Naive thymus-derived CD4-positive, alpha-beta T cell (primary cell): ENCODE results near the gene DOCK4. TPM values are rescaled to one million over a fixed set of nuclear protein-coding genes. Genes with fewer than 3 reads are reported as not detected.
A peak's percentile ranks its signal among the peaks of the same experiment; 100 is the strongest.

Experiments used
- ATAC-seq: fragments of 150-1000 bp; cut with Tn5 transposase; 2 replicates; pipeline ENCODE4 v1.10.0; 2021; ENCODE audit warnings: mild to moderate bottlenecking, moderate library complexity
- CTCF ChIA-PET: fragments of 350-600 bp; sonication (Branson Sonifier 250); formaldehyde crosslinking; loops from one replicate; lab custom pipeline; 2021; ENCODE audit warnings: antibody characterized with exemption; lab: Charles Lee
- POLR2A ChIA-PET: fragments of 350-600 bp; sonication (Branson Sonifier 250); formaldehyde crosslinking; loops from one replicate; lab custom pipeline; 2021; ENCODE audit warnings: antibody characterized with exemption, inconsistent platforms; lab: Charles Lee
- DNase-seq, 9 donors: peaks; one replicate each; pipeline versions ENCODE4 v3.0.0 to v3.0.0-alpha.2; 2020 to 2022; ENCODE audit warnings: mixed read lengths in 1 of 9
- H3K27ac ChIP-seq: one replicate; pipeline ENCODE4 v1.7.0; 2013; ENCODE audit warnings: mild to moderate bottlenecking, low read depth, low read length, moderate library complexity
- H3K27me3 ChIP-seq, 2 donors: one replicate each; pipeline ENCODE4 v1.7.0; 2013; ENCODE audit warnings: low read length in 2 of 2, mild to moderate bottlenecking in 2 of 2, moderate library complexity in 2 of 2; ENCODE audit not compliant: control insufficient read depth in 2 of 2, insufficient read depth in 2 of 2
- H3K36me3 ChIP-seq, 3 experiments: 1 replicate in 2 of 3; 2 replicates in 1 of 3; pipeline ENCODE4 v1.7.0; 2013; ENCODE audit warnings: low read length in 3 of 3, mild to moderate bottlenecking in 3 of 3, moderate library complexity in 1 of 3; ENCODE audit not compliant: insufficient read depth in 3 of 3, control insufficient read depth in 2 of 3
- H3K4me1 ChIP-seq, 2 donors: one replicate each; pipeline ENCODE4 v1.7.0; 2013; ENCODE audit warnings: low read length in 2 of 2, mild to moderate bottlenecking in 2 of 2, moderate library complexity in 1 of 2; ENCODE audit not compliant: control insufficient read depth in 2 of 2, insufficient read depth in 2 of 2
- H3K4me3 ChIP-seq: 2 replicates; pipeline ENCODE4 v1.7.0; 2013; ENCODE audit warnings: mild to moderate bottlenecking, low read length
- H3K9me3 ChIP-seq, 3 experiments: 1 replicate in 2 of 3; 2 replicates in 1 of 3; pipeline ENCODE4 v1.7.0; 2013; ENCODE audit warnings: low read length in 3 of 3; ENCODE audit not compliant: control insufficient read depth in 2 of 3
- H3K27ac Mint-ChIP-seq, 9 donors: one replicate each; pipeline ENCODE4 v1.8.0; 2020 to 2022; ENCODE audit warnings: mixed read lengths in 9 of 9, mild to moderate bottlenecking in 8 of 9, moderate library complexity in 5 of 9, inconsistent platforms in 2 of 9
- H3K27me3 Mint-ChIP-seq, 5 donors: one replicate each; pipeline ENCODE4 v1.8.0; 2021 to 2022; ENCODE audit warnings: mixed read lengths in 5 of 5, mild to moderate bottlenecking in 1 of 5
- H3K36me3 Mint-ChIP-seq, 5 donors: one replicate each; pipeline ENCODE4 v1.8.0; 2020 to 2022; ENCODE audit warnings: mixed read lengths in 5 of 5, mild to moderate bottlenecking in 3 of 5, inconsistent platforms in 1 of 5
- H3K4me1 Mint-ChIP-seq, 7 donors: one replicate each; pipeline ENCODE4 v1.8.0; 2020 to 2022; ENCODE audit warnings: mixed read lengths in 7 of 7, mild to moderate bottlenecking in 3 of 7, inconsistent platforms in 1 of 7
- H3K4me3 Mint-ChIP-seq, 10 donors: one replicate each; pipeline ENCODE4 v1.8.0; 2020 to 2022; ENCODE audit warnings: mild to moderate bottlenecking in 10 of 10, mixed read lengths in 10 of 10, moderate library complexity in 6 of 10, inconsistent platforms in 2 of 10
- H3K9me3 Mint-ChIP-seq, 11 donors: one replicate each; pipeline ENCODE4 v1.8.0; 2020 to 2022; ENCODE audit warnings: mixed read lengths in 11 of 11, mild to moderate bottlenecking in 4 of 11, inconsistent platforms in 1 of 11, moderate library complexity in 1 of 11
- intact Hi-C, 2 donors: fragments of 100-400 bp; cut with micrococcal nuclease; formaldehyde crosslinking; loops; one replicate each; pipeline ENCODE4 v1.15.1; 2023
- polyA plus RNA-seq, 2 donors: library from polyadenylated mRNA; unstranded; fragments of 300-500 nt; fragmentation: Illumina TruSeq; gene quantifications; one replicate each; pipeline ENCODE4 v1.2.3, GENCODE V29; 2021
- total RNA-seq, 6 experiments: library from RNA in 5 of 6; stranded (reverse) in 5 of 6; gene quantifications; 1 replicate in 5 of 6; 2 replicates in 1 of 6; pipeline ENCODE4 v1.2.3 and lab custom pipeline; 2021 to 2026

Gene DOCK4
- total and polyA plus RNA-seq, 7 experiments from 2014 or later: 0.16 to 3.1 (median 2.2) TPM; not detected in 1

DNA sequence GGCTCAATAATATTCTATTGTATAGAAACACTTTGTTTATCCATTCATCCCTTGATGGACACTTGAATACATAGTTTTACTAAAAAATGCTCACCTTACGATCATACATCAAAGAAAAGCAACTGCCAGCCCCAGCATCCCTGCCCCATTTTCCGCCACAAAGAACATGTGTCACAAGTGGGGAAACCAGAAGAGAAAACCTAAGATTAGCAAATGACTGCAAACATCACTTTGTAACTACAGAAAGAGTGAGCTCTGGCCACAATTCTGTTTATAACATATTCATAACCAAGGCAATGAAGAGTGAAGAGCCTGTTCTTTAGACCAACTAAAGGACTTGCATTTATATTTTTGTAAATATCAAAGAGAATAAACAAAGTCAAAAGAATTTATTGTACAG, 89.8 kb downstream of the DOCK4 start:
- H3K36me3 Mint-ChIP-seq: no peaks in the 10 kb centered on the region
- H3K27me3 ChIP-seq: no peaks in the 10 kb centered on the region
- no peaks in the 10 kb centered on the region for H3K4me1 ChIP-seq
- H3K36me3 ChIP-seq: no peaks in the 10 kb centered on the region
- no peak overlapping the region for H3K4me3 Mint-ChIP-seq
- ChIA-PET POLR2A (no interaction called here), CTCF (no interaction called here)
- no peaks in the 10 kb centered on the region for H3K4me1 Mint-ChIP-seq
- no peak overlapping the region for H3K27ac Mint-ChIP-seq
- ATAC-seq (no peak), DNase-seq (no peak)
- intact Hi-C loops: no loop called here
- no peak overlapping the region for H3K27ac ChIP-seq
- H3K9me3 Mint-ChIP-seq: peaks cover 0 to 7% (median 0%) of the 10 kb centered on the region in 11 donors
- no peak overlapping the region for H3K4me3 ChIP-seq
- H3K27me3 Mint-ChIP-seq: peaks cover 0 to 9% (median 4%) of the 10 kb centered on the region in 5 donors
- H3K9me3 ChIP-seq: no peaks in the 10 kb centered on the region

DNA sequence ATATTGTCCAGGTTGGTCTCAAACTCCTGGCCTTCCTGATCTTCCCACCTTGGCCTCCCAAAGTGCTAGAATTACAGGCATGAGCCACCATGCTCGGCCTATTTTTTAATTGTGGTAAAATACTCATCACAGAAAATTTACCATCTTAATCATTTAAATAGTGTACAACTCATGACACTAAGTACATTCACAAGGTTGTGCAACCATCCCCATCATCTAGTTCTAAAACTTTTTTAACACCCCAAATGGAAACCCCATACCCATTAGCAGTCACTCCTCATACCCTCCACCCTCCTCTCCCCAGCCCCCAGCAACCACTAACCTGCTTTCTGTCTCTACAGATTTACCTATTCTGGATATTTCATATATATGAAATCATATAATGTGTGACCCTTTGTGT, 90.3 kb downstream of the DOCK4 start:
- no peak for ATAC-seq
- H3K27ac ChIP-seq: no peak overlapping the region

DNA sequence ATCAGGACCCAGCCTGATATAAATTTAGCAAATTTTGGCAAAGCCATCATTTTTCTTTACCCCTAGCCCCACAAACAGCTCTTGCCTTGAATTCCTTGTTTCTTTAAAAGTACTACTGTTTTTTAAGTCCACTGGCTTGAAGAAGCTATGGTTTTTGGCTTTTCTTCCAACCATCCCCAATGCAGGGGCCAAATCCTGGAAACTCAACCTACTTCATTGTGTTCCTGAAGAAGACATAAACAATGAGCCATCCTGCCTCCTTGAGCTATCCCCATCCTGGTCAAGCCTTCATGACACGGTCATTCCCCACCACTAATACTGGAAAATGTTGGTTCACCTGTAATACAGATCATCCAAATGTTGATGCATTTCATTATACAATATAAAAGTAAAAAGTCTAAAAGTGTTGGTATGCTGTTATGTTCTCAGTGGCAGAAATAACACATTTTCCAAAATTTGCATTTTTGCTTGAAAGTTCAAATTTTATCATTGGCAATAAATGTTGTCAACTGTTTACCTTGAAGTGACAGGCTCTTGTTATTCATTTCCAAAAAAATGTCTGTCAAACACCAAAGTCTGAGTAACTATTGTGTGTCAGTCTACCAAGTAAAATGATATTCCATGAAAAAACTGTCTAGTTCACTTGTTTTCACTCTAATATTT, 92.2 kb downstream of the DOCK4 start:
- H3K4me1 Mint-ChIP-seq: no peaks in the 10 kb centered on the region
- ChIA-PET POLR2A (no interaction called here), CTCF (no interaction called here)
- Histone ChIP-seq H3K27ac (no peak overlapping the region), H3K36me3 (no peaks in the 10 kb centered on the region), H3K4me1 (no peaks in the 10 kb centered on the region), H3K9me3 (no peaks in the 10 kb centered on the region), H3K27me3 (no peaks in the 10 kb centered on the region), H3K4me3 (no peak overlapping the region)
- H3K9me3 Mint-ChIP-seq: peaks cover 0 to 7% (median 0%) of the 10 kb centered on the region in 11 donors
- intact Hi-C loops: no loop called here
- peaks cover 0 to 9% (median 4%) of the 10 kb centered on the region in 5 donors for H3K27me3 Mint-ChIP-seq
- ATAC-seq: no peak
- no peaks in the 10 kb centered on the region for H3K36me3 Mint-ChIP-seq
- H3K27ac Mint-ChIP-seq: no peak overlapping the region
- no peak for DNase-seq
- H3K4me3 Mint-ChIP-seq: no peak overlapping the region

More for the DNA sequence above, 90.3 kb downstream of the DOCK4 start:
- Mint-ChIP-seq H3K27me3 (peaks cover 0 to 9% (median 4%) of the 10 kb centered on the region in 5 donors), H3K4me1 (no peaks in the 10 kb centered on the region), H3K9me3 (peaks cover 0 to 7% (median 0%) of the 10 kb centered on the region in 11 donors), H3K36me3 (no peaks in the 10 kb centered on the region), H3K27ac (no peak overlapping the region), H3K4me3 (no peak overlapping the region)
- Histone ChIP-seq H3K4me3 (no peak overlapping the region), H3K9me3 (no peaks in the 10 kb centered on the region), H3K4me1 (no peaks in the 10 kb centered on the region), H3K36me3 (no peaks in the 10 kb centered on the region), H3K27me3 (no peaks in the 10 kb centered on the region)
- CTCF ChIA-PET: no interaction called here
- DNase-seq: no peak
- POLR2A ChIA-PET: no interaction called here
- intact Hi-C loops: no loop called here

DNA sequence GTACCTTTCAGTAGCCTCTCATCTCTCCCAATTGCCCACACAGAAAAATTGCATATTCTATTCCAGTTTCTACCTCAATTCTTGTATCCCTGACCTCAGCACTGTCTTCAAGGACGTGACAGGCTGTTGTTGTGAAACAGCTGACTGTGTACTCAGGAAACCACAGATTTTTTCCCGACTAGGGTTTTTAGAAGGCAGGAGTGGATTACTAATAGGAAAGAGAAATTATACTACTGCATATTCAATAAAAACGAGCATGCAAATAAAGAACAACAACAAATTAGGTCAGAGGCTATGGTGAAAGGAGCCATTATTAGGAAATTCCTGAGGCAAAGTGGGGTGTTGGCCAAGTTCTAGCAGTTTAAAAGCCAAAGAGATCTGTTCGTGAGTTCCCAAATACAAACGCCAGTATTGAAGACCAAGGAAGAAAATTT, 93.4 kb downstream of the DOCK4 start:
- ChIA-PET CTCF (interaction anchor here (0.6 kb wide), 1 partner anchor 55 kb away, joined by 3 read pairs; no protein-coding TSS in a partner anchor), POLR2A (no interaction called here)
- no peak overlapping the region for H3K4me3 ChIP-seq
- H3K27me3 ChIP-seq: no peaks in the 10 kb centered on the region
- peaks cover 0 to 6% (median 0%) of the 10 kb centered on the region in 5 donors for H3K27me3 Mint-ChIP-seq
- intact Hi-C loops: no loop called here
- H3K9me3 ChIP-seq: no peaks in the 10 kb centered on the region
- H3K4me1 Mint-ChIP-seq: no peaks in the 10 kb centered on the region
- ATAC-seq (peak; percentile 53), DNase-seq (no peak)
- H3K27ac ChIP-seq: no peak overlapping the region
- H3K4me1 ChIP-seq: no peaks in the 10 kb centered on the region
- H3K4me3 Mint-ChIP-seq: no peak overlapping the region
- no peaks in the 10 kb centered on the region for H3K36me3 ChIP-seq
- H3K27ac Mint-ChIP-seq: no peak overlapping the region
- H3K9me3 Mint-ChIP-seq: peaks cover 0 to 7% (median 0%) of the 10 kb centered on the region in 11 donors
- H3K36me3 Mint-ChIP-seq: no peaks in the 10 kb centered on the region

DNA sequence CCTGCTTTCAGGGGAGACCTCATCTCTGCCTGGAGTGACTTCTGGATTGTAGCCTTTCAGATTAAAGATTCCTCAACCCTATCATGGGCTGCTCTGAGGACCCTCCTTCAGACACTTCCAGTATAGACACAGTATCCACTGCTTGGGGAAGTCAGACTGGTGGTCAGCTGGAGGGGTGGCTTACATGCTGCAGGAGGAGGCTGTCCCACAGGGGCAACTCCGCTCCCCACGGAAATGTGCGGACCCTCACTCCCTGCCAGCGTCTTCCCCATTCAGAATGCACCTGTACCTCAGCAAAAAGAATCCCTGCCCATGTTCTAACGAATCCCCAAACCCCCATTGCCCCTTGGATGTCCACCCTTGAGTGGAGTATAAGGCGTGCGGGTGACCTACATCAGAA, 95.5 kb downstream of the DOCK4 start:
- ChIA-PET CTCF (no interaction called here), POLR2A (no interaction called here)
- no peaks in the 10 kb centered on the region for H3K4me1 ChIP-seq
- no peaks in the 10 kb centered on the region for H3K4me1 Mint-ChIP-seq
- no peaks in the 10 kb centered on the region for H3K36me3 Mint-ChIP-seq
- no peaks in the 10 kb centered on the region for H3K27me3 ChIP-seq
- no peaks in the 10 kb centered on the region for H3K9me3 ChIP-seq
- no peak overlapping the region for H3K27ac ChIP-seq
- H3K4me3 Mint-ChIP-seq: no peak overlapping the region
- no peak overlapping the region for H3K4me3 ChIP-seq
- ATAC-seq: no peak
- peaks cover 0 to 4% (median 3%) of the 10 kb centered on the region in 5 donors for H3K27me3 Mint-ChIP-seq
- H3K9me3 Mint-ChIP-seq: peaks cover 0 to 3% (median 0%) of the 10 kb centered on the region in 11 donors
- H3K27ac Mint-ChIP-seq: no peak overlapping the region
- intact Hi-C loops: no loop called here
- no peak for DNase-seq
- no peaks in the 10 kb centered on the region for H3K36me3 ChIP-seq

DNA sequence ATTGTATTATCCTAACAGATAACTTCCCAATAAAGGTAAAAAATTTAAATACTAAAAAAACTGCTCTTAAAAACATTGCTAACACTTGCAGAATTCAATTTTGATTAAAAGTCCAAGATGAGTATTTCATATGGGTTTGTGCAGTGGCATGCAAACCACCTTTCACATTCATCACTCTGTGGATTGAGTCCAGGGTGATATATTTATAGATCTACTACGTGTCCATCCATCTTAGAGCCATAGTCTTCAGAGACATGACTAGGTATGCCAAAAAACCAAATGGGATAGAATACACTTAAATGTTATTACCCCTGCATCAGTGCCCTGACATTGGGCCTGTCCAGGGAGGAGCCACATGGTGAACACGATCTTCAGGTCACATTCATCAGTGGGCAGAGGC, 96.0 kb downstream of the DOCK4 start:
- Mint-ChIP-seq H3K27ac (no peak overlapping the region), H3K4me3 (no peak overlapping the region), H3K9me3 (peaks cover 0 to 2% (median 0%) of the 10 kb centered on the region in 11 donors), H3K27me3 (peaks cover 0 to 5% (median 3%) of the 10 kb centered on the region in 5 donors), H3K36me3 (no peaks in the 10 kb centered on the region), H3K4me1 (no peaks in the 10 kb centered on the region)
- ATAC-seq (no peak), DNase-seq (no peak)
- Histone ChIP-seq H3K4me1 (no peaks in the 10 kb centered on the region), H3K9me3 (no peaks in the 10 kb centered on the region), H3K36me3 (no peaks in the 10 kb centered on the region), H3K4me3 (no peak overlapping the region), H3K27me3 (no peaks in the 10 kb centered on the region), H3K27ac (no peak overlapping the region)
- ChIA-PET POLR2A (no interaction called here), CTCF (no interaction called here)
- intact Hi-C loops: no loop called here

DNA sequence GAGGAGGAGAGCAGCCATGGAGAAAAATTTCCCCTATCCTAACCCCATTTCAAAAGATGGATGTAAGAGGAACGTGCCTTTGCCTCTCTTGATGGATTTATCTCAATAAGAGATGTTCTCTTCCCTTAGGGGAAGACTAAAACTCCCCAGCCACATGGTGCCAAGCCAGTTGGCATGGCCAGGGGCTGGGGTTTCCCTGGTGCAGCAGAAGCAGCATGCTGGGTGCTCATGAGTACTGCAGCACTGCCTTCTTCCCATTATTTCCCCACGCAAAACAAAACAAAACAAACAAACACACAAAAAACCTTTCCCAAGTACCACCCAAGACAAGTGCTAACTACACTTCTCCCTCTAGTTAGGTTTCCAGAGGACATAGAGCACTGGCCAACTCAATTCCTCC, 97.2 kb downstream of the DOCK4 start:
- Histone ChIP-seq H3K4me1 (no peaks in the 10 kb centered on the region), H3K27me3 (no peaks in the 10 kb centered on the region), H3K4me3 (no peak overlapping the region), H3K9me3 (no peaks in the 10 kb centered on the region), H3K27ac (no peak overlapping the region), H3K36me3 (no peaks in the 10 kb centered on the region)
- no peaks in the 10 kb centered on the region for H3K36me3 Mint-ChIP-seq
- no peak for ATAC-seq
- H3K4me1 Mint-ChIP-seq: no peaks in the 10 kb centered on the region
- H3K27me3 Mint-ChIP-seq: peaks cover 0 to 10% (median 5%) of the 10 kb centered on the region in 5 donors
- intact Hi-C loops: no loop called here
- no peak for DNase-seq
- ChIA-PET CTCF (no interaction called here), POLR2A (no interaction called here)
- H3K9me3 Mint-ChIP-seq: peaks cover 0 to 3% (median 0%) of the 10 kb centered on the region in 11 donors
- H3K4me3 Mint-ChIP-seq: no peak overlapping the region
- H3K27ac Mint-ChIP-seq: no peak overlapping the region
